K562 (cell line): Measurements from ENCODE around the gene CRTC3. TPM values are rescaled to one million over a fixed set of nuclear protein-coding genes. Genes with fewer than 3 reads are reported as not detected.

ENCODE experiments used
- ATAC-seq: fragments of 200-7000 bp; cut with Tn5 transposase; 3 replicates; pipeline ENCODE4 v1.9.1; 2020; ENCODE audit warnings: moderate library complexity
- BruUV-seq: library from RNA; stranded (reverse); fragments of 400-500 nt; replicated peaks from 2 replicates; lab custom pipeline; 2021; lab: Mats Ljungman, UMichigan
- CTCF ChIA-PET: fragments of 300-600 bp; formaldehyde crosslinking; extraction: SDS; loops from one replicate; lab custom pipeline; 2021; ENCODE audit warnings: low intra/inter-chr PET ratio; lab: Yijun Ruan, JAX
- POLR2A ChIA-PET: fragments of 300-600, 350-650 bp; sonication (Branson Sonifier 250); formaldehyde crosslinking; extraction: SDS; loops from one replicate; lab custom pipeline; 2021; ENCODE audit warnings: antibody characterized with exemption, inconsistent platforms; lab: Yijun Ruan, JAX
- DNase-seq, 4 experiments: peaks; one replicate each; pipeline versions ENCODE4 v3.0.0 to v3.0.0-alpha.2; 2011 to 2018; ENCODE audit warnings: low spot score in 3 of 4, mixed read lengths in 3 of 4; ENCODE audit errors: extremely low read depth in 1 of 4
- FAIRE-seq: peaks from 2 replicates; lab custom pipeline; 2011; peaks lifted over from hg19 to GRCh38; lab: Jason Lieb, UNC
- H2AFZ ChIP-seq: 2 replicates; pipeline ENCODE4 v1.6.0; 2011; ENCODE audit warnings: low read depth, low read length, control low read depth, inconsistent platforms
- H3K27ac ChIP-seq: fragments of 200-600 bp; 3 replicates; pipeline ENCODE4 v1.8.0; 2011; ENCODE audit warnings: low read depth, mild to moderate bottlenecking, control low read depth, inconsistent platforms, low read length, moderate library complexity, mixed read lengths; ENCODE audit errors: extremely low read depth
- H3K27me3 ChIP-seq, 2 experiments: fragments of 300-600 bp in 1 of 2; 2 replicates in 1 of 2; 3 replicates in 1 of 2; pipeline versions ENCODE4 v1.6.0 to v1.8.0; 2011; ENCODE audit warnings: inconsistent platforms in 2 of 2, low read length in 2 of 2, mild to moderate bottlenecking in 1 of 2, mixed read lengths in 1 of 2, moderate library complexity in 1 of 2; ENCODE audit not compliant: control insufficient read depth in 2 of 2, insufficient read depth in 2 of 2
- H3K36me3 ChIP-seq: fragments of 300-600 bp; 3 replicates; pipeline ENCODE4 v1.8.0; 2011; ENCODE audit warnings: mild to moderate bottlenecking, low read length, inconsistent platforms; ENCODE audit not compliant: control insufficient read depth, insufficient read depth
- H3K4me1 ChIP-seq, 2 experiments: fragments of 200-600 bp in 1 of 2; replicated peaks in 1 of 2; 2 replicates in 1 of 2; 3 replicates in 1 of 2; pipeline versions ENCODE4 v1.5.1 to v1.8.0; 2011; ENCODE audit warnings: inconsistent platforms in 2 of 2, low read length in 2 of 2, mild to moderate bottlenecking in 1 of 2, mixed read lengths in 1 of 2, moderate library complexity in 1 of 2; ENCODE audit not compliant: control insufficient read depth in 2 of 2, insufficient read depth in 2 of 2
- H3K4me2 ChIP-seq: 2 replicates; pipeline ENCODE4 v1.6.1; 2011; ENCODE audit warnings: low read length, control low read depth, inconsistent platforms, mixed read lengths; ENCODE audit not compliant: insufficient read depth
- H3K4me3 ChIP-seq: fragments of 200-600 bp; sonication (generic), shearing (Covaris generic); 2 replicates; pipeline ENCODE4 v1.5.1; 2016; ENCODE audit warnings: control low read depth, inconsistent platforms
- H3K79me2 ChIP-seq: fragments of 200-600 bp; 3 replicates; pipeline ENCODE4 v1.8.0; 2011; ENCODE audit warnings: low read length, inconsistent platforms; ENCODE audit not compliant: control insufficient read depth, insufficient read depth
- H3K9ac ChIP-seq, 2 experiments: 2 replicates each; pipeline versions ENCODE4 v1.6.0 to v1.6.1; 2011; ENCODE audit warnings: low read depth in 2 of 2, low read length in 2 of 2, control low read depth in 1 of 2, inconsistent platforms in 1 of 2, mild to moderate bottlenecking in 1 of 2, mixed read lengths in 1 of 2; ENCODE audit not compliant: insufficient read depth in 1 of 2
- H3K9me1 ChIP-seq: one replicate; pipeline ENCODE4 v1.6.0; 2011; ENCODE audit warnings: inconsistent platforms, mild to moderate bottlenecking, low read length, moderate library complexity; ENCODE audit not compliant: control insufficient read depth, insufficient read depth
- H3K9me3 ChIP-seq: replicated peaks from 2 replicates; pipeline ENCODE4 v1.5.1; 2011; ENCODE audit warnings: low read depth, low read length, inconsistent platforms; ENCODE audit not compliant: control insufficient read depth, insufficient read depth
- H4K20me1 ChIP-seq: replicated peaks from 2 replicates; pipeline ENCODE4 v1.6.1; 2011; ENCODE audit warnings: low read length, inconsistent platforms, mixed read lengths; ENCODE audit not compliant: control insufficient read depth, insufficient read depth
- DPF2 ChIP-seq: fragments of 450-650 bp; IDR thresholded peaks from 2 replicates; pipeline ENCODE4 v1.6.1; 2016
- FOSL1 ChIP-seq: fragments of 200-800 bp; sonication (Bioruptor generic); conservative IDR thresholded peaks from 2 replicates; pipeline ENCODE4 v1.6.1; 2016; ENCODE audit warnings: missing genetic modification characterization, missing compliant biosample characterization
- FOXJ3 ChIP-seq: sonication (generic); formaldehyde crosslinking; IDR thresholded peaks from 2 replicates; pipeline ENCODE4 v1.4.0; 2020; ENCODE audit warnings: mild to moderate bottlenecking, missing genetic modification reagents
- HDAC1 ChIP-seq, 2 experiments: fragments of 450-650 bp; IDR thresholded peaks; 2 replicates each; pipeline ENCODE4 v1.6.1; 2016 to 2017; ENCODE audit warnings: inconsistent platforms in 1 of 2, mild to moderate bottlenecking in 1 of 2, moderate library complexity in 1 of 2
- HEY1 ChIP-seq: fragments of 250-450 bp; sonication (Bioruptor Pico); IDR thresholded peaks from 2 replicates; pipeline ENCODE4 v1.5.0; 2020; ENCODE audit warnings: mild to moderate bottlenecking, moderate library complexity, borderline replicate concordance
- HIVEP1 ChIP-seq: fragments of 250-450 bp; sonication (Bioruptor Pico); IDR thresholded peaks from 2 replicates; pipeline ENCODE4 v1.4.0; 2020; ENCODE audit warnings: mild to moderate bottlenecking
- MCM2 ChIP-seq: fragments of 450-650 bp; IDR thresholded peaks from 2 replicates; pipeline ENCODE4 v1.6.1; 2017; ENCODE audit warnings: low read depth, mild to moderate bottlenecking
- MTA1 ChIP-seq: fragments of 450-650 bp; IDR thresholded peaks from 2 replicates; pipeline ENCODE4 v1.6.1; 2017; ENCODE audit warnings: borderline replicate concordance
- PHF21A ChIP-seq: fragments of 450-650 bp; IDR thresholded peaks from 2 replicates; pipeline ENCODE4 v1.6.1; 2017; ENCODE audit warnings: low read depth, borderline replicate concordance
- SLC30A9 ChIP-seq: fragments of 250-450 bp; sonication (Bioruptor Pico); IDR thresholded peaks from 2 replicates; pipeline ENCODE4 v1.8.0; 2022; ENCODE audit warnings: mild to moderate bottlenecking, moderate library complexity
- SMARCC2 ChIP-seq: fragments of 450-650 bp; IDR thresholded peaks from 2 replicates; pipeline ENCODE4 v1.6.1; 2017; ENCODE audit warnings: antibody characterized with exemption, moderate library complexity, mild to moderate bottlenecking, low read depth
- SOX6 ChIP-seq: fragments of 450-650 bp; IDR thresholded peaks from 2 replicates; pipeline ENCODE4 v1.6.1; 2014; ENCODE audit warnings: mild to moderate bottlenecking
- SRSF9 ChIP-seq: fragments of 200-400 bp; formaldehyde crosslinking; IDR thresholded peaks from 2 replicates; pipeline ENCODE4 v1.6.1; 2017; ENCODE audit warnings: low read depth, low read length, borderline replicate concordance
- TARDBP ChIP-seq: fragments of 450-650 bp; IDR thresholded peaks from 2 replicates; pipeline ENCODE4 v1.6.1; 2016
- THAP7 ChIP-seq: fragments of 250-450 bp; sonication (Bioruptor Pico); IDR thresholded peaks from 2 replicates; pipeline ENCODE4 v1.5.0; 2021
- TSC22D4 ChIP-seq: fragments of 450-650 bp; IDR thresholded peaks from 2 replicates; pipeline ENCODE4 v1.6.1; 2016; ENCODE audit warnings: missing genetic modification characterization, missing biosample characterization, control low read depth
- YY1 ChIP-seq, 3 experiments: IDR thresholded peaks; 2 replicates each; pipeline ENCODE4 v1.6.1; 2011; ENCODE audit warnings: low read length in 2 of 3, mild to moderate bottlenecking in 2 of 3, moderate library complexity in 2 of 3, borderline replicate concordance in 1 of 3, control low read depth in 1 of 3, low read depth in 1 of 3; ENCODE audit not compliant: insufficient read depth in 3 of 3, insufficient replicate concordance in 2 of 3, control insufficient read depth in 1 of 3, insufficient read length in 1 of 3; ENCODE audit errors: extremely low read depth in 1 of 3
- ZBTB1 ChIP-seq: sonication (generic); formaldehyde crosslinking; IDR thresholded peaks from 2 replicates; pipeline ENCODE4 v1.8.1; 2023; ENCODE audit warnings: missing genetic modification reagents, low read depth, mild to moderate bottlenecking, borderline replicate concordance
- ZNF445 ChIP-seq: fragments of 250-450 bp; sonication (Bioruptor Pico); IDR thresholded peaks from 2 replicates; pipeline ENCODE4 v1.4.0; 2020; ENCODE audit warnings: low read depth, mild to moderate bottlenecking, moderate library complexity
- ZNF449 ChIP-seq: fragments of 250-450 bp; sonication (Bioruptor Pico); IDR thresholded peaks from 2 replicates; pipeline ENCODE4 v1.8.0; 2022; ENCODE audit warnings: moderate library complexity, mild to moderate bottlenecking, inconsistent platforms
- ZNF57 ChIP-seq: fragments of 450-650 bp; formaldehyde crosslinking; IDR thresholded peaks from 2 replicates; pipeline ENCODE4 v1.4.0; 2020; ENCODE audit warnings: mild to moderate bottlenecking, moderate library complexity
- ZNF589 ChIP-seq: fragments of 200-800 bp; sonication (Bioruptor generic); IDR thresholded peaks from 2 replicates; pipeline ENCODE4 v1.6.1; 2016; ENCODE audit warnings: low read depth, missing genetic modification characterization, missing compliant biosample characterization
- ZZZ3 ChIP-seq: fragments of 450-650 bp; IDR thresholded peaks from 2 replicates; pipeline ENCODE4 v1.6.1; 2016; ENCODE audit warnings: antibody characterized with exemption, mild to moderate bottlenecking, moderate library complexity
- WGBS: fragments of 100-300 bp; shearing (Covaris generic); methylation state at CpG from one replicate; pipeline ENCODE4 v1.1.6; 2016; ENCODE audit warnings: low coverage, mixed read lengths; ENCODE audit not compliant: insufficient coverage; ENCODE audit errors: missing lambda C conversion rate; 5-methylcytosine and 5-hydroxymethylcytosine counted together
- in situ Hi-C: fragments of 300-500 bp; cut with MboI; formaldehyde crosslinking; loops from 4 replicates; pipeline ENCODE4 v1.15.0; 2018; ENCODE audit warnings: inconsistent platforms, mixed read lengths
- intact Hi-C: fragments of 100-400 bp; cut with micrococcal nuclease; formaldehyde crosslinking; loops from 2 replicates; pipeline ENCODE4 v1.14.2; 2022
- polyA plus RNA-seq, 8 experiments: library from polyadenylated mRNA; depleted of rRNA in 4 of 8; stranded (reverse) in 5 of 8; unstranded in 3 of 8; fragments of >200 nt; fragmentation: Nextera tagmentation in 2 of 8; fragmentation: Illumina TruSeq in 1 of 8; extraction: Ambion mirVana in 2 of 8; extraction: Trizol in 1 of 8; gene quantifications; 2 replicates each; pipeline versions ENCODE4 v1.2.1 to v1.2.3, GENCODE V29; 2011 to 2014; ENCODE audit warnings: inconsistent platforms in 1 of 8, missing spikeins in 1 of 8
- total RNA-seq, 7 experiments: library from RNA; depleted of rRNA in 6 of 7; stranded (reverse); fragments of >200 nt in 6 of 7; fragmentation: Illumina TruSeq in 2 of 7; extraction: Trizol in 2 of 7; gene quantifications; 2 replicates each; pipeline versions ENCODE4 v1.2.1 to v1.2.3, GENCODE V29; 2011 to 2021; ENCODE audit warnings: low replicate concordance in 1 of 7

CRTC3 gene
- total and polyA plus RNA-seq, 9 of the 15 experiments (the other 6 are each of a cell fraction or from before 2014, with no cell fraction given) = 1.2 to 19.0 (median 11.6) TPM

- TF ChIP-seq SLC30A9 (CRISPR knock-in tag) (no peak), SMARCC2 (no peak), ZNF57 (no peak), ZNF589 (CRISPR knock-in tag) (no peak), SOX6 (no peak)
- TF ChIP-seq, all 486 proteins: peak for 0
Observed at GRCh38 chr15:90681056-90681455, 151.3 kb downstream of the CRTC3 start (continued).

GRCh38 chr15:90681480-90681879 is 151.8 kb downstream of the CRTC3 start:
- CTCF ChIA-PET = no interaction called here
- TF ChIP-seq MCM2 (no peak), ZNF445 (CRISPR knock-in tag) (no peak), FOSL1 (tag) (peak; percentile 59), TARDBP (no peak), ZNF449 (CRISPR knock-in tag) (no peak), MTA1 (no peak), SRSF9 (no peak), TSC22D4 (no peak), HDAC1 (IDR thresholded peaks at IDR 0.05) (peak in 1 of 2 experiments; percentile 29; a peak in 1 of 4 replicates), HIVEP1 (CRISPR knock-in tag) (no peak), ZBTB1 (CRISPR knock-in tag) (no peak), DPF2 (no peak), FOXJ3 (CRISPR knock-in tag) (no peak), HEY1 (CRISPR knock-in tag) (no peak), YY1 (IDR thresholded peaks at IDR 0.05; ENCODE audit: borderline replicate concordance in 1 of 3, control insufficient read depth in 1 of 3, extremely low read depth in 1 of 3, insufficient read depth in 3 of 3, insufficient read length in 1 of 3, insufficient replicate concordance in 2 of 3, low read depth in 1 of 3, low read length in 2 of 3) (no peak), PHF21A (no peak), THAP7 (CRISPR knock-in tag) (no peak), ZZZ3 (no peak)

More at GRCh38 chr15:90681480-90681879, 151.8 kb downstream of the CRTC3 start:
- H3K4me2 ChIP-seq = no peak overlapping the region
- H4K20me1 ChIP-seq = no peaks in the 10 kb centered on the region
- no peak for ATAC-seq
- peaks cover 4 to 15% of the 10 kb centered on the region in 2 experiments; a peak in 4 of 5 replicates for H3K4me1 ChIP-seq
- no peaks in the 10 kb centered on the region for H3K79me2 ChIP-seq
- H3K4me3 ChIP-seq = no peak overlapping the region
- no peak overlapping the region for H3K27ac ChIP-seq
- H3K9me1 ChIP-seq = no peaks in the 10 kb centered on the region
- H3K27me3 ChIP-seq = no peaks in the 10 kb centered on the region
- H3K36me3 ChIP-seq = no peaks in the 10 kb centered on the region
- no peak overlapping the region for H3K9ac ChIP-seq
- H2AFZ ChIP-seq = no peak overlapping the region
- WGBS = 34% methylated on average over 9 of the region's 9 CpGs
- DNase-seq = no peak
- no peaks in the 10 kb centered on the region for H3K9me3 ChIP-seq
- intact Hi-C loops (no loop called here), in situ Hi-C loops (no loop called here)
- no TSS peak for BruUV-seq
- FAIRE-seq = no peak
- POLR2A ChIA-PET = interaction anchor here (0.7 to 1.1 kb wide), 2 partner anchors 13 to 455 kb away, joined by 4 to 5 read pairs; no protein-coding TSS in a partner anchor
